Measurements from ENCODE around the gene MMP1.

Gene MMP1

GRCh38 chr11:102783016-102783415 lies 14.9 kb downstream of the MMP1 start:
- Histone ChIP-seq H3K4me2 (ENCODE audit: insufficient read depth, low read length) (no peak overlapping the region), H3K79me2 (ENCODE audit: insufficient read depth, low read length) (no peaks in the 10 kb centered on the region), H3K9me3 (ENCODE audit: insufficient read depth, low read length, severe bottlenecking) (no peaks in the 10 kb centered on the region), H3K4me1 (ENCODE audit: insufficient read depth, low read length) (no peaks in the 10 kb centered on the region), H3K27ac (ENCODE audit: low read length) (no peak overlapping the region), H3K9ac (ENCODE audit: low read depth, low read length) (no peak overlapping the region), H3K4me3 (ENCODE audit: low read depth in 1 of 2, low read length in 2 of 2) (no peak overlapping the region), H3K27me3 (ENCODE audit: insufficient read depth, low read length, poor library complexity) (no peaks in the 10 kb centered on the region), H3K36me3 (ENCODE audit: insufficient read depth, low read length) (no peaks in the 10 kb centered on the region), H2AFZ (ENCODE audit: low read depth, low read length) (no peak overlapping the region), H4K20me1 (ENCODE audit: insufficient read depth, low read length) (no peaks in the 10 kb centered on the region)
- TF ChIP-seq CTCF (IDR thresholded peaks at IDR 0.05; ENCODE audit: borderline replicate concordance, extremely low read depth, low read length, poor library complexity, severe bottlenecking), result no peak
- TF ChIP-seq EZH2 (IDR thresholded peaks at IDR 0.05; ENCODE audit: borderline replicate concordance, low read depth, low read length, severe bottlenecking), result no peak
- no peak for ATAC-seq (ENCODE audit: insufficient read depth, low read depth)
- DNase-seq, result no peak

GRCh38 chr11:102781676-102782075 lies 16.3 kb downstream of the MMP1 start:
- no peak overlapping the region for H3K4me2 ChIP-seq (ENCODE audit: insufficient read depth, low read length)
- H3K4me3 ChIP-seq (ENCODE audit: low read depth in 1 of 2, low read length in 2 of 2), result no peak overlapping the region
- H2AFZ ChIP-seq (ENCODE audit: low read depth, low read length), result no peak overlapping the region
- no peaks in the 10 kb centered on the region for H3K36me3 ChIP-seq (ENCODE audit: insufficient read depth, low read length)
- H3K79me2 ChIP-seq (ENCODE audit: insufficient read depth, low read length), result no peaks in the 10 kb centered on the region
- no peak for DNase-seq
- ATAC-seq (ENCODE audit: insufficient read depth, low read depth), result no peak
- H3K9me3 ChIP-seq (ENCODE audit: insufficient read depth, low read length, severe bottlenecking), result no peaks in the 10 kb centered on the region
- no peak overlapping the region for H3K9ac ChIP-seq (ENCODE audit: low read depth, low read length)
- no peak overlapping the region for H3K27ac ChIP-seq (ENCODE audit: low read length)
- no peaks in the 10 kb centered on the region for H4K20me1 ChIP-seq (ENCODE audit: insufficient read depth, low read length)
- peaks cover 3% of the 10 kb centered on the region for H3K27me3 ChIP-seq (ENCODE audit: insufficient read depth, low read length, poor library complexity)
- TF ChIP-seq EZH2 (IDR thresholded peaks at IDR 0.05; ENCODE audit: borderline replicate concordance, low read depth, low read length, severe bottlenecking) (no peak), CTCF (IDR thresholded peaks at IDR 0.05; ENCODE audit: borderline replicate concordance, extremely low read depth, low read length, poor library complexity, severe bottlenecking) (no peak)
- H3K4me1 ChIP-seq (ENCODE audit: insufficient read depth, low read length), result no peaks in the 10 kb centered on the region

GRCh38 chr11:102780491-102780918 lies 17.5 kb downstream of the MMP1 start, which contains the start of gene MMP10:
Gene MMP10, minus strand, starts transcription at chr11:102780628. Its CDS starts 37 bp downstream, at chr11:102780591.
- Histone ChIP-seq H3K4me3 (ENCODE audit: low read depth in 1 of 2, low read length in 2 of 2) (no peak within 1 kb of the TSS), H3K4me2 (ENCODE audit: insufficient read depth, low read length) (no peak within 1 kb of the TSS), H4K20me1 (ENCODE audit: insufficient read depth, low read length) (no peaks in the 10 kb centered on the region), H3K27ac (ENCODE audit: low read length) (no peak within 1 kb of the TSS), H3K9ac (ENCODE audit: low read depth, low read length) (no peak within 1 kb of the TSS), H3K27me3 (ENCODE audit: insufficient read depth, low read length, poor library complexity) (peaks cover 6% of the 10 kb centered on the region), H3K9me3 (ENCODE audit: insufficient read depth, low read length, severe bottlenecking) (no peaks in the 10 kb centered on the region), H3K4me1 (ENCODE audit: insufficient read depth, low read length) (no peaks in the 10 kb centered on the region), H3K79me2 (ENCODE audit: insufficient read depth, low read length) (no peaks in the 10 kb centered on the region), H3K36me3 (ENCODE audit: insufficient read depth, low read length) (no peaks in the 10 kb centered on the region), H2AFZ (ENCODE audit: low read depth, low read length) (no peak within 1 kb of the TSS)
- TF ChIP-seq CTCF (IDR thresholded peaks at IDR 0.05; ENCODE audit: borderline replicate concordance, extremely low read depth, low read length, poor library complexity, severe bottlenecking), result peak; percentile 18
- TF ChIP-seq EZH2 (IDR thresholded peaks at IDR 0.05; ENCODE audit: borderline replicate concordance, low read depth, low read length, severe bottlenecking), result no peak
- ATAC-seq (ENCODE audit: insufficient read depth, low read depth) (no peak), DNase-seq (no peak)

- H3K36me3 ChIP-seq (ENCODE audit: insufficient read depth, low read length), result no peaks in the 10 kb centered on the region
- H3K27me3 ChIP-seq (ENCODE audit: insufficient read depth, low read length, poor library complexity), result peaks cover 8% of the 10 kb centered on the region
- no peak overlapping the region for H3K27ac ChIP-seq (ENCODE audit: low read length)
- TF ChIP-seq EZH2 (IDR thresholded peaks at IDR 0.05; ENCODE audit: borderline replicate concordance, low read depth, low read length, severe bottlenecking) (no peak), CTCF (IDR thresholded peaks at IDR 0.05; ENCODE audit: borderline replicate concordance, extremely low read depth, low read length, poor library complexity, severe bottlenecking) (no peak)
- H3K79me2 ChIP-seq (ENCODE audit: insufficient read depth, low read length), result no peaks in the 10 kb centered on the region
- no peak overlapping the region for H3K9ac ChIP-seq (ENCODE audit: low read depth, low read length)
- H2AFZ ChIP-seq (ENCODE audit: low read depth, low read length), result no peak overlapping the region
- H3K4me3 ChIP-seq (ENCODE audit: low read depth in 1 of 2, low read length in 2 of 2), result no peak overlapping the region
- no peak for DNase-seq
- no peaks in the 10 kb centered on the region for H4K20me1 ChIP-seq (ENCODE audit: insufficient read depth, low read length)
- H3K4me1 ChIP-seq (ENCODE audit: insufficient read depth, low read length), result no peaks in the 10 kb centered on the region
- no peak for ATAC-seq (ENCODE audit: insufficient read depth, low read depth)
- no peak overlapping the region for H3K4me2 ChIP-seq (ENCODE audit: insufficient read depth, low read length)
- H3K9me3 ChIP-seq (ENCODE audit: insufficient read depth, low read length, severe bottlenecking), result no peaks in the 10 kb centered on the region
These were observed 21.5 kb downstream of the MMP1 start for GRCh38 chr11:102776454-102776853.

Data from DND-41 (cell line).